Adipocyte (in vitro differentiated cells): Measurements from ENCODE around the gene VPS13D.
A peak's percentile ranks its signal among the peaks of the same experiment; 100 is the strongest.

Experiments
- DNase-seq: peaks from one replicate; pipeline ENCODE4 v3.0.0-alpha.2; 2015; ENCODE audit warnings: low read depth
- H3K27me3 ChIP-seq: replicated peaks from 2 replicates; pipeline ENCODE4 v1.7.0; 2013; ENCODE audit warnings: mild to moderate bottlenecking, low read length, moderate library complexity; ENCODE audit not compliant: control insufficient read depth, insufficient read depth
- H3K36me3 ChIP-seq: 2 replicates; pipeline ENCODE4 v1.7.0; 2013; ENCODE audit warnings: low read length, mild to moderate bottlenecking, moderate library complexity; ENCODE audit not compliant: control insufficient read depth, insufficient read depth, severe bottlenecking
- H3K4me1 ChIP-seq: 2 replicates; pipeline ENCODE4 v1.7.0; 2013; ENCODE audit warnings: mild to moderate bottlenecking, low read length, moderate library complexity; ENCODE audit not compliant: control insufficient read depth, insufficient read depth
- H3K4me3 ChIP-seq: 2 replicates; pipeline ENCODE4 v1.7.0; 2013; ENCODE audit warnings: mild to moderate bottlenecking, low read length, moderate library complexity
- H3K9ac ChIP-seq: 2 replicates; pipeline ENCODE4 v1.7.0; 2013; ENCODE audit warnings: mild to moderate bottlenecking, low read length, moderate library complexity
- H3K9me3 ChIP-seq: 2 replicates; pipeline ENCODE4 v1.7.0; 2013; ENCODE audit warnings: mild to moderate bottlenecking, low read length, moderate library complexity; ENCODE audit not compliant: control insufficient read depth

Gene VPS13D

GRCh38 chr1:12229835-12230548 lies at the start of gene VPS13D:
VPS13D (plus strand) TSS chr1:12230030; CDS start chr1:12234267, 4,237 bp downstream.
- Histone ChIP-seq H3K9me3 (no peaks in the 10 kb centered on the region), H3K36me3 (peaks cover 10% of the 10 kb centered on the region), H3K4me3 (peak within 1 kb of the TSS; percentile 99), H3K4me1 (peaks cover 15% of the 10 kb centered on the region), H3K9ac (peak within 1 kb of the TSS; percentile 99), H3K27me3 (no peaks in the 10 kb centered on the region)
- DNase-seq: peak; percentile 96

DNA sequence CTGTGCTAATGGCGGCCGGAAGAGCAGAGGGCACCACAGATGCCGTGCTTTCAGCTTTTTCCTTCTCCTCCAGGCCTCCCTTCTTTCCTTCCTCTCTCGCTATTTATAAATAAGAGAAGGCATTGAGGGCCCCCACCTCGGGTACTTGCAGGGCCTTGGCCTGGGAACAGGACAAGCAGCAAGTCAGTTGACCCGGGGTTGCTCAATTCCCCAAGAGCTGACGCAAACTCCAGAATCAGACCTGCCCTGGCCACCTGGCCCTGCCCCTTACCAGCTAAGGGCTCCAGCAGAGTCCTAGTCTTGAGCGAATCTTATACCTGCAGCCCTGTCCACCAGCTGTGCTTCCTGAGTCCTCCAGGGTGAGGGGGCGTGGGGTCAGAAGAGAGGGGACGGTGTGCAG lies 49.5 kb upstream of the VPS13D start:
- Histone ChIP-seq H3K9me3 (no peaks in the 10 kb centered on the region), H3K27me3 (no peaks in the 10 kb centered on the region), H3K4me3 (no peak overlapping the region), H3K4me1 (peaks cover 38% of the 10 kb centered on the region), H3K36me3 (no peaks in the 10 kb centered on the region), H3K9ac (no peak overlapping the region)
- no peak for DNase-seq

DNA sequence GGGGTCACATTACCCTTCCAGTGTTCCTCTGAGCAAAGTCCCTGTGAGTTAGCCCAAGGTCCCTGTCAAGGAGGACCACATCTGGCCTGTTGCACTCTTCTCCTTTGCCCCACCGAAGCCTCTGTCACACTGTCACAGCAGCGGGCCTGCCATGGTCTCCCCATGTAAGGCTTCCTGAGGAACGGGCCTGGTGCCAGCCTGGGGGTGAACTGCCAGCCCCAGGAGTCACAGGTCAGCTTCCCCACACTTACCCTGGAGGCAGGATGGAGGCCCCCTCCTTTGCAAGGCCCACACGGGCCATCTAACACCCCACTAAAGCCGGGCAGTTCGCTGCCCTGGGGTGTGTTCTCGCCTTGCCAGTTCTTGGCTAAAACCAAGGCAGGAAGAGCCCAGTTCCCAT lies 48.9 kb upstream of the VPS13D start:
- Histone ChIP-seq H3K36me3 (no peaks in the 10 kb centered on the region), H3K9ac (no peak overlapping the region), H3K4me3 (no peak overlapping the region), H3K9me3 (no peaks in the 10 kb centered on the region), H3K27me3 (no peaks in the 10 kb centered on the region), H3K4me1 (peaks cover 44% of the 10 kb centered on the region)
- DNase-seq: no peak

GRCh38 chr1:12181568-12181967 lies 48.3 kb upstream of the VPS13D start:
- Histone ChIP-seq H3K4me3 (no peak overlapping the region), H3K9me3 (no peaks in the 10 kb centered on the region), H3K9ac (no peak overlapping the region), H3K36me3 (no peaks in the 10 kb centered on the region), H3K4me1 (peaks cover 51% of the 10 kb centered on the region), H3K27me3 (no peaks in the 10 kb centered on the region)
- DNase-seq: no peak

DNA sequence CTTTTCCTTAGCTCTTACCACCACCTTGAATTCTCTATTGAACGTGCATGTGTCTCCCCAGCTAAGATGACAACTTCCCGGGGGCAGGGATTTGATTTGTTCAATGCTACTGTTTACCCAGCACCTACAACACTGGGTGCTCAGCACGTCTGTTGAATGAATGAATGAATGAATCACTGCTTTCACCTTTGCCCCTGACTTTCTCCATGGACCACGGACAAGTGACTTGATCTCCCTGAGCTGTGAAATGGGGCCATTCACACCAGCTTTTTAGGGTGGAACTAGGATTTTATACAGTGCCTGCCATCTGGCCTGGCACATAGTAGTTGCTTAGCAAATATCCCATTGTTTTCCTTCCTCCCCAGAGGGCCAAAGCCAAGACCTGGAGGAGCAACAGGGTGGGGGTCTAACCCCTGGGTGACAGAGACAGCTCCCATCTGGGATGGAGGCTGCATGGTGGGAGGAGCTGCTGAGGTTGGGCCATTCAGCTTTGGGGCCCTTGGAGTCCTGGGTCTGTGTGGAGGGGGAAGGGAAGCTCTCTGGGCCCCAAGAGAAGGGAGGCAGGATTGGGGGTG lies 47.3 kb upstream of the VPS13D start:
- no peaks in the 10 kb centered on the region for H3K27me3 ChIP-seq
- peaks cover 54% of the 10 kb centered on the region for H3K4me1 ChIP-seq
- no peak for DNase-seq
- H3K36me3 ChIP-seq: no peaks in the 10 kb centered on the region
- no peak overlapping the region for H3K9ac ChIP-seq
- no peaks in the 10 kb centered on the region for H3K9me3 ChIP-seq
- H3K4me3 ChIP-seq: no peak overlapping the region

DNA sequence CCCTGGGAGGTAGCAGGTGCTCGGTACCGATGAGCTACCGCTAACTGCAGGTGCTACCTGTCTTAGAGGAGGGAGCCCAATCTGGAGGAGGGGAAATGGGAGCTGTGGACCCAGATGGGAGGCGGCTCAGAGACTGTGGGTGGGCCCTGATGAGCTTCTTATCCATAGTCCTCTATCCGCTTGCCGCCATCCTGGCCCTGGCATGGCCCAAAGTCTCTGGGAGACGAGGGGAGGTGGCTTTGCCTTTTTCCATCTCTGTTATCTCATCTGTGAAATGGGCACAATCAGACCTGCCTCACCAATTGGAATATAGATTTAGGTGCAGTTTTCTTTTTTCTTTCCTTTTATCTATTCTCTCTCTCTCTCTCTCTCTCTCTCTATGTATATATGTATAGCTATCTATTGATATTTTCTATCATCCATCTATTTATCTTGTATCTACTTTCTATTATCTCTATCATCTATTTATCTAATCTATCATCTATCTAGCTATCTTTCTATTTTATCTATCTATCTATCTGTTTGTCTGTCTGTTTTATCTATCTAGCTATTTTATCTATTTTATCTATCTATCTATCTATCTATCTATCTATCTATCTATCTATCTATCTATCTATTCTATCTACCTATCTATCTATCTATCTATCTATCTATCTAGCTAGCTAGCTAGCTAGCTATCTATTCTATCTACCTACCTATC lies 46.6 kb upstream of the VPS13D start:
- peak overlapping the region; percentile 85 for H3K9ac ChIP-seq

GRCh38 chr1:12184008-12184681 lies 45.7 kb upstream of the VPS13D start:
- Histone ChIP-seq H3K4me3 (peak overlapping the region; percentile 62), H3K27me3 (no peaks in the 10 kb centered on the region), H3K4me1 (peaks cover 51% of the 10 kb centered on the region), H3K9me3 (no peaks in the 10 kb centered on the region), H3K9ac (peak overlapping the region; percentile 85), H3K36me3 (no peaks in the 10 kb centered on the region)
- peak; percentile 88 for DNase-seq

More for the DNA sequence above, 46.6 kb upstream of the VPS13D start:
- Histone ChIP-seq H3K36me3 (no peaks in the 10 kb centered on the region), H3K4me1 (peaks cover 48% of the 10 kb centered on the region), H3K4me3 (no peak overlapping the region), H3K9me3 (no peaks in the 10 kb centered on the region), H3K27me3 (no peaks in the 10 kb centered on the region)
- DNase-seq: no peak

DNA sequence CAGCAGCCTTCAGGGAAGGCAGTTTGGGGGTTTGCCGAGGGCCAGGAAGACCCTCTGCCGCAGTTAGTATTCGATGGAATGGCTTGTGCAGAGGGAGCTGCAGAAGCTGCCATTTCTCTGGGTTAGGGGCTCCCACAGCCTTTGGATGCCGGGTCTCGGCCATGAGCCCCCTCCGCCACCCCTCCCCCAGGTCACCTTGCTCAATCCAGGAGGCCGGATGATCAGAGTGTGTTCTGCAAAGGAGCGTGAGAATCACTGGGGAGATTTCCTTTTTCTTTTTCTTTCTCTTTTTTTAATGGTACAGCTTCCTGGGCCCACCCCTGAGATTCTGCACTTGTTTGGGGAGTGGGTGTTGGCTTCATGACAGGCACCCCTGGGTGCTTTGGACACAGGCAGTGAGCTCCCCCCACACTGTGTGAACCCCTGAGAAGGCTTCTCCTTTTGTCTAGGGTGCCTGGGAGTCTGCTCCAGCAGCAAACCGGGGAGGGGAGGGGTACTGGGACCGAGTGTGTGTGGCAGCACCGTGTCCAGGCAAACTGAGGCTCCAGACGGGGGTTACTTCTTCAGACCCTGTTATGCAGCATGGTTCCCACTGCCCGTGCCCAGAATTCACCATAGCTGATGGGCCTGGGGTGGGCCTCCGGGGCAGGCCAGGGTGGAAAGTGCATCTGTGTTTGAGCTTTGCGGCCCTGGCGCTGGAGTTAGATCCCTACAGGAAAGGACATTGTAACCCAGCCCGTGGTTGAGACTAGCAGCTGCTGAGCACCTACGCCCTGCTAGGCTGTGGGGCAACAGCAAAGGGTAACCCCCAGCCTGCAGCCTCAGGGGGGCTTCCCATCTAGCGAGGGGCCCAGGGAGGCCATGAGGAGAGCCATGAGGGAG lies 44.6 kb upstream of the VPS13D start:
- Histone ChIP-seq H3K36me3 (no peaks in the 10 kb centered on the region), H3K9ac (peak overlapping the region; percentile 85), H3K4me1 (peaks cover 50% of the 10 kb centered on the region), H3K9me3 (no peaks in the 10 kb centered on the region), H3K27me3 (no peaks in the 10 kb centered on the region), H3K4me3 (peak overlapping the region; percentile 62)
- DNase-seq: no peak

DNA sequence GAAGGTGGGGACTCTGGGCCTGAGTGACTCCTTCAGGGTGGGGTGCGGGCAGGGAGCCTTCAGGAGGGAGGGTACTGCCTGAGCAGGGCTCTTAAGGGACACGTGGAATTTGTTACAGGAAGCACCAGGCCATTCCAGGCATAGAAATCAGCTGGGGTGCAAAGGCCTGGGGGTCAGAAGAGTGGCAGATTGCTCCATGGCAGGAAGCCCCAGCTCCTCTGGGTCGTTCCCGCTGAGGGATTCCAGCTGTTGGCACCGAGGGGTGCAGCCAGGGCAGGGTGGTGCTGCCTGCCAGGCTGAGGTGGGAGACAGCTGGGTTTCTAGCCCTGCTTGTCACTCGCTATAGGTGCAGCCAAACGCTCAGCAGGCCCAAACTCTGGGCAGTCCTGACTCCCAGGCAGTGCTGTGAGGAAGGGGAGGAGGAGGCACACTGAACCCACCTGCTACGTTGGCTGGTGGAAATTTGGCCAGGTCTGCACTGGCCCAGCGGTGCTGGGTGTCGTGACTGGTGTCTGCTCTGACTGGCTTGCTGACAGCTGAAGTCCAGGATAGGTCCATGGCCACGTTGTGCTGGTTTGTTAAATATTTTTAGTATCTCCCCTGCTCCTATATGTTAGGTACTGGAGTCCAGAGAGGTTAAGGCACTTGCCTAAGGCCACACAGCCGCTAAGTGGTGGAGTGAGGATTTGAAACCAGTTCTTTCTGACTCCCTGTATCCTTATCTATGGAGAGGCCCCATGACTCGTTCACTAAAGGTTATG lies 43.7 kb upstream of the VPS13D start:
- peaks cover 50% of the 10 kb centered on the region for H3K4me1 ChIP-seq
- no peaks in the 10 kb centered on the region for H3K9me3 ChIP-seq
- DNase-seq: peak; percentile 18
- no peaks in the 10 kb centered on the region for H3K27me3 ChIP-seq
- H3K4me3 ChIP-seq: no peak overlapping the region
- no peaks in the 10 kb centered on the region for H3K36me3 ChIP-seq
- H3K9ac ChIP-seq: peak overlapping the region; percentile 85

DNA sequence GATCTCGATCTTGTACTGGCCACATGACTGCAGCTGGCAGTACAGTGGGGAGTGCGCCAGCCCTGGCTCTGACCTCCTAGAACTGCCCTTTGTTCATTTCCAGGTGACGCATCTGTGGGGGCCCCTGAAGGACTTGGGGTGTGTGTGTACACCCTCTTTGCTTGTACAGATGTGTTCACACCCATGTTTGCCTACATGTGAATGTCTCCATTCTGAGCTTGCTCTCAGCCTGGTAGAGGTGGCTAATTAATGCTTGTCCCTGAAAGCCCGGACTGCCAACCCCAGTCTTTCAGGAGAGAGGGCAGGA lies 43.2 kb upstream of the VPS13D start:
- DNase-seq: no peak
- Histone ChIP-seq H3K36me3 (peaks cover under 1% of the 10 kb centered on the region), H3K9ac (peak overlapping the region; percentile 85), H3K27me3 (no peaks in the 10 kb centered on the region), H3K9me3 (no peaks in the 10 kb centered on the region), H3K4me3 (no peak overlapping the region), H3K4me1 (peaks cover 50% of the 10 kb centered on the region)
